ENCODE results near the gene TFAP2B. TPM values are rescaled to one million over a fixed set of nuclear protein-coding genes. Genes with fewer than 3 reads are reported as not detected.

TFAP2B gene
- not detected for polyA plus RNA-seq (2012; ENCODE audit: insufficient read length, low read depth)

DNA sequence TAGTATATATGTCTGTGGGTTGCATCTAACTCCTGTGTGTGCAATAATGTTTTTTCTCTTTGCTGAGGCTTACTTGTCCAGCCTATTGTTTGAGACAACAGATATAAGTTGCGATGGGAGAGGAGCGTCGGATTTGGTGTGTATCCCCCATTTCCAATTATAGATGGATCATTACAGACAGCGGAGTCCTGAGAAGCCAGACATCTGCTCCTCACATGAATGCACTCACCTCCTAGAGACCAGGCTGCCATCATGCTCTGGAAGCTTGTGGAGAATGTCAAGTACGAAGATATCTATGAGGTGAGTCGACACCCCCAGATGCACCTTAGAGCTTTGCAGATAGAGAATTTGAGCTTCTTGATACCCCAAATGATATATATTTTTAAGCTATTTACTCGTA is at the start of gene TFAP2B:
TFAP2B (plus strand) TSS at position 199 of the 400 bp plus-strand sequence; CDS start at position 220, 21 bp downstream.
- TF ChIP-seq TAF1 (IDR thresholded peaks at IDR 0.05; ENCODE audit: borderline replicate concordance, insufficient read depth, low read length) (no peak), FOXP2 (optimal IDR thresholded peaks at IDR 0.05; ENCODE audit: borderline replicate concordance, extremely low read depth, extremely low read length, insufficient read depth) (no peak), POLR2AphosphoS5 (IDR thresholded peaks at IDR 0.05; ENCODE audit: low read depth, low read length) (no peak), SIN3A (IDR thresholded peaks at IDR 0.05; ENCODE audit: borderline replicate concordance, insufficient read depth, low read length) (no peak)
- TF ChIP-seq, protein P1, sequence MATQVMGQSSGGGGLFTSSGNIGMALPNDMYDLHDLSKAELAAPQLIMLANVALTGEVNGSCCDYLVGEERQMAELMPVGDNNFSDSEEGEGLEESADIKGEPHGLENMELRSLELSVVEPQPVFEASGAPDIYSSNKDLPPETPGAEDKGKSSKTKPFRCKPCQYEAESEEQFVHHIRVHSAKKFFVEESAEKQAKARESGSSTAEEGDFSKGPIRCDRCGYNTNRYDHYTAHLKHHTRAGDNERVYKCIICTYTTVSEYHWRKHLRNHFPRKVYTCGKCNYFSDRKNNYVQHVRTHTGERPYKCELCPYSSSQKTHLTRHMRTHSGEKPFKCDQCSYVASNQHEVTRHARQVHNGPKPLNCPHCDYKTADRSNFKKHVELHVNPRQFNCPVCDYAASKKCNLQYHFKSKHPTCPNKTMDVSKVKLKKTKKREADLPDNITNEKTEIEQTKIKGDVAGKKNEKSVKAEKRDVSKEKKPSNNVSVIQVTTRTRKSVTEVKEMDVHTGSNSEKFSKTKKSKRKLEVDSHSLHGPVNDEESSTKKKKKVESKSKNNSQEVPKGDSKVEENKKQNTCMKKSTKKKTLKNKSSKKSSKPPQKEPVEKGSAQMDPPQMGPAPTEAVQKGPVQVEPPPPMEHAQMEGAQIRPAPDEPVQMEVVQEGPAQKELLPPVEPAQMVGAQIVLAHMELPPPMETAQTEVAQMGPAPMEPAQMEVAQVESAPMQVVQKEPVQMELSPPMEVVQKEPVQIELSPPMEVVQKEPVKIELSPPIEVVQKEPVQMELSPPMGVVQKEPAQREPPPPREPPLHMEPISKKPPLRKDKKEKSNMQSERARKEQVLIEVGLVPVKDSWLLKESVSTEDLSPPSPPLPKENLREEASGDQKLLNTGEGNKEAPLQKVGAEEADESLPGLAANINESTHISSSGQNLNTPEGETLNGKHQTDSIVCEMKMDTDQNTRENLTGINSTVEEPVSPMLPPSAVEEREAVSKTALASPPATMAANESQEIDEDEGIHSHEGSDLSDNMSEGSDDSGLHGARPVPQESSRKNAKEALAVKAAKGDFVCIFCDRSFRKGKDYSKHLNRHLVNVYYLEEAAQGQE (IDR thresholded peaks at IDR 0.05; ENCODE audit: insufficient read depth in 1 of 2, low read depth in 2 of 2, low read length in 2 of 2) = no peak

DNA sequence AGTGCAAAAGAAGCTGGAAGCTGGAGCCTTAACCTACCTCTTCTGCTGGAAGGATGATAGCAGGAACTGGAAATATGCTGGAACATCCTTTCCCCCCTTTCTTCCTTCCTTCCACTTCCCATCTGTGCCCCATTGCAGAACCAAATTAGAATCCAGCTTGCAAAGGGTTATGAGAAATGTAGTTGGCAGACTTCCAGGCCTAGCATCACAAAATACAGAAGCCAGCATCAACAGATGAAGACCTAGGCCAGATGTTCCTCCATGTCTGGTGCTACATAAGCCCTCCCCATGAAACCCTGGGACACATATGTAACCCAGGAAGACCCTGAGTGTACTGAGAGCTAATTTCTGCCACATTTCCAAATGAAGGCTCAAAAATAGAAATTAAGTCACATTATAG is 40.0 kb upstream of the TFAP2B start:
- TF ChIP-seq FOXP2 (optimal IDR thresholded peaks at IDR 0.05; ENCODE audit: borderline replicate concordance, extremely low read depth, extremely low read length, insufficient read depth) (no peak), SIN3A (IDR thresholded peaks at IDR 0.05; ENCODE audit: borderline replicate concordance, insufficient read depth, low read length) (no peak), POLR2AphosphoS5 (IDR thresholded peaks at IDR 0.05; ENCODE audit: low read depth, low read length) (no peak), TAF1 (IDR thresholded peaks at IDR 0.05; ENCODE audit: borderline replicate concordance, insufficient read depth, low read length) (no peak)
- TF ChIP-seq, protein P1 (IDR thresholded peaks at IDR 0.05; ENCODE audit: insufficient read depth in 1 of 2, low read depth in 2 of 2, low read length in 2 of 2) = no peak

DNA sequence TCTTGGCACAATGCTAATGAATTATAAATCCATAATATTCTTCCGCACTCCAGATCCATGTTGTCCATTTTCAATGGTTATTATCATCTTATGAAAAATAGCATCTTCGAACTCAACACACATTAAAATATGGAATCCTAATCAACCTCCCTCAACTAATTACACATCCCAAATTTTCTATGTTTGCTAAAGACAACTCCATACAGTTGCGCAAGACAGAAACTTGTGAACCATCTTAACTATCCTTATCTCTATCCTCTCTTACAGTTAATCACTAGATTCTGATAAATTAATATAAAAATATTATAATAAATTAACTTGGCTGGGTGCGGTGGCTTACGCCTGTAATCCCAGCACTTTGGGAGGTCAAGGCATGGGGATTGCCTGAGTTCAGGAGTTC is 38.3 kb upstream of the TFAP2B start:
- TF ChIP-seq TAF1 (IDR thresholded peaks at IDR 0.05; ENCODE audit: borderline replicate concordance, insufficient read depth, low read length) (no peak), SIN3A (IDR thresholded peaks at IDR 0.05; ENCODE audit: borderline replicate concordance, insufficient read depth, low read length) (no peak), FOXP2 (optimal IDR thresholded peaks at IDR 0.05; ENCODE audit: borderline replicate concordance, extremely low read depth, extremely low read length, insufficient read depth) (no peak), POLR2AphosphoS5 (IDR thresholded peaks at IDR 0.05; ENCODE audit: low read depth, low read length) (no peak)
- TF ChIP-seq, protein P1 (IDR thresholded peaks at IDR 0.05; ENCODE audit: insufficient read depth in 1 of 2, low read depth in 2 of 2, low read length in 2 of 2) = no peak

DNA sequence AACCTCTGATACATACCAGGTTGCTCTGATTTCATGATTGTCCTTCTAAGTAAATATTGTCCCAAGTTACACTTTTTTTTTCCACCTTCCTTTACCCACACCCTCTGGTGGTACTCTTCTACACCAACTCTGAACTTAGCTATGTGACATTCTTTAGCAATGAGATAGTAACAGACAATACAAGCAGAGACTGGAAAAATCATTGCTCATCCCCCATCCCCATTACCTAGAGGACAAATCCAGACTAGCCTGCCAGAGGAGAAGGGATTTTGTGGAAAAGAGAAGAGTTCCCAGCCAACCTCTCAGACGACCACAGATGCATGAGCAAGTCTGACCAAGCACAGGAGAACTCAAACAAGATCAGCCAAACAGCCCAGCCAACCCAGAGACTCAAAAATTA is 32.8 kb upstream of the TFAP2B start:
- TF ChIP-seq FOXP2 (optimal IDR thresholded peaks at IDR 0.05; ENCODE audit: borderline replicate concordance, extremely low read depth, extremely low read length, insufficient read depth) (no peak), POLR2AphosphoS5 (IDR thresholded peaks at IDR 0.05; ENCODE audit: low read depth, low read length) (no peak), SIN3A (IDR thresholded peaks at IDR 0.05; ENCODE audit: borderline replicate concordance, insufficient read depth, low read length) (no peak), TAF1 (IDR thresholded peaks at IDR 0.05; ENCODE audit: borderline replicate concordance, insufficient read depth, low read length) (no peak)
- TF ChIP-seq, protein P1 (IDR thresholded peaks at IDR 0.05; ENCODE audit: insufficient read depth in 1 of 2, low read depth in 2 of 2, low read length in 2 of 2) = no peak

Data from PFSK-1 (cell line).